Mesothelial cell of epicardium (in vitro differentiated cells): ENCODE results near the gene LTBP3. TPM values are rescaled to one million over a fixed set of nuclear protein-coding genes. Genes with fewer than 3 reads are reported as not detected.

Source experiments
- DNase-seq, 2 experiments: peaks; one replicate each; pipeline ENCODE4 v3.0.0; 2021; ENCODE audit warnings: low spot score in 2 of 2; ENCODE audit not compliant: unreplicated experiment in 2 of 2
- H3K27ac Mint-ChIP-seq: 2 replicates; pipeline ENCODE4 v1.8.0; 2021; ENCODE audit warnings: mixed read lengths
- H3K27me3 Mint-ChIP-seq: 2 replicates; pipeline ENCODE4 v1.8.0; 2021; ENCODE audit warnings: low read depth, mixed read lengths
- H3K36me3 Mint-ChIP-seq: 2 replicates; pipeline ENCODE4 v1.8.0; 2021; ENCODE audit warnings: mixed read lengths
- H3K4me1 Mint-ChIP-seq: 2 replicates; pipeline ENCODE4 v1.8.0; 2021; ENCODE audit warnings: mixed read lengths
- H3K4me3 Mint-ChIP-seq: 2 replicates; pipeline ENCODE4 v1.8.0; 2021; ENCODE audit warnings: mild to moderate bottlenecking, moderate library complexity, mixed read lengths
- H3K9me3 Mint-ChIP-seq: 2 replicates; pipeline ENCODE4 v1.8.0; 2021; ENCODE audit warnings: mixed read lengths
- CTCF ChIP-seq: fragments of 200-600 bp; sonication (generic); IDR thresholded peaks from one replicate; pipeline ENCODE4 v1.5.0; 2021; ENCODE audit warnings: antibody characterized with exemption; ENCODE audit not compliant: unreplicated experiment
- total RNA-seq: library from RNA; stranded (reverse); gene quantifications from 3 replicates; pipeline ENCODE4 v1.2.1, GENCODE V29; 2021

LTBP3 gene
- total RNA-seq, 1 donor from 2014 or later: 333 TPM

GRCh38 chr11:65491614-65492386 is 66.4 kb downstream of the LTBP3 start:
- H3K9me3 Mint-ChIP-seq: no peaks in the 10 kb centered on the region
- H3K27ac Mint-ChIP-seq: peak overlapping the region; percentile 100
- no peak for TF ChIP-seq CTCF
- H3K36me3 Mint-ChIP-seq: no peaks in the 10 kb centered on the region
- H3K4me1 Mint-ChIP-seq: peaks cover 89% of the 10 kb centered on the region
- no peak overlapping the region for H3K4me3 Mint-ChIP-seq
- no peaks in the 10 kb centered on the region for H3K27me3 Mint-ChIP-seq
- no peak for DNase-seq

- H3K4me1 Mint-ChIP-seq: peaks cover 84% of the 10 kb centered on the region
- DNase-seq: no peak
Measured at GRCh38 chr11:65491163-65491465, 67.0 kb downstream of the LTBP3 start.

GRCh38 chr11:65489706-65490320 is 68.3 kb downstream of the LTBP3 start:
- Mint-ChIP-seq H3K27ac (peak overlapping the region; percentile 100), H3K4me1 (peaks cover 87% of the 10 kb centered on the region), H3K27me3 (no peaks in the 10 kb centered on the region), H3K36me3 (no peaks in the 10 kb centered on the region), H3K9me3 (no peaks in the 10 kb centered on the region), H3K4me3 (peak overlapping the region; percentile 26)
- DNase-seq: no peak
- TF ChIP-seq CTCF: no peak

More at GRCh38 chr11:65491163-65491465, 67.0 kb downstream of the LTBP3 start:
- Mint-ChIP-seq H3K9me3 (no peaks in the 10 kb centered on the region), H3K27me3 (no peaks in the 10 kb centered on the region), H3K4me3 (no peak overlapping the region), H3K36me3 (no peaks in the 10 kb centered on the region), H3K27ac (peak overlapping the region; percentile 100)
- no peak for TF ChIP-seq CTCF

GRCh38 chr11:65489035-65489705 is 69.0 kb downstream of the LTBP3 start:
- H3K9me3 Mint-ChIP-seq: no peaks in the 10 kb centered on the region
- peaks cover 81% of the 10 kb centered on the region for H3K4me1 Mint-ChIP-seq
- peak overlapping the region; percentile 30 for H3K4me3 Mint-ChIP-seq
- H3K36me3 Mint-ChIP-seq: no peaks in the 10 kb centered on the region
- H3K27ac Mint-ChIP-seq: peak overlapping the region; percentile 100
- no peaks in the 10 kb centered on the region for H3K27me3 Mint-ChIP-seq
- DNase-seq: no peak
- TF ChIP-seq CTCF: no peak

Other genes with a start within 250 kb of the LTBP3 start
- 10.9 to 12.3 TPM (median 11.7 TPM) in 3 replicates for gene CDC42EP2, start 243.5 kb downstream of the LTBP3 start, total RNA-seq
- gene DPF2, start 224.5 kb downstream of the LTBP3 start, total RNA-seq: 80.1 to 85.3 TPM (median 81.3 TPM) in 3 replicates
- 0.49 to 0.75 TPM (median 0.60 TPM) in 3 replicates for gene TIGD3, start 203.6 kb downstream of the LTBP3 start, total RNA-seq
- 3.9 to 4.7 TPM (median 4.7 TPM) in 3 replicates for gene SLC25A45, start 175.7 kb downstream of the LTBP3 start, total RNA-seq
- gene FRMD8, start 171.7 kb downstream of the LTBP3 start, total RNA-seq: 23.5 to 26.4 TPM (median 25.0 TPM) in 3 replicates
- 236 to 269 TPM (median 246 TPM) in 3 replicates for gene NEAT1, start 135.6 kb downstream of the LTBP3 start, total RNA-seq
- 15,343 to 16,172 TPM (median 16,018 TPM) in 3 replicates for gene MALAT1, start 59.3 kb downstream of the LTBP3 start, total RNA-seq
- gene SCYL1, start 33.3 kb downstream of the LTBP3 start, total RNA-seq: 83.4 to 91.1 TPM (median 89.5 TPM) in 3 replicates
- 23.1 to 27.8 TPM (median 27.4 TPM) in 3 replicates for gene ZNRD2, start 12.1 kb upstream of the LTBP3 start, total RNA-seq
- gene FAM89B, start 14.2 kb upstream of the LTBP3 start, total RNA-seq: 56.7 to 61.5 TPM (median 57.6 TPM) in 3 replicates
- 30.4 to 35.2 TPM (median 33.8 TPM) in 3 replicates for gene EHBP1L1, start 17.7 kb upstream of the LTBP3 start, total RNA-seq
- 0.95 to 2.4 TPM (median 1.7 TPM) in 3 replicates for gene KCNK7, start 37.4 kb upstream of the LTBP3 start, total RNA-seq
- gene MAP3K11, start 55.9 kb upstream of the LTBP3 start, total RNA-seq: 46.8 to 52.0 TPM (median 47.5 TPM) in 3 replicates
- gene PCNX3, start 57.4 kb upstream of the LTBP3 start, total RNA-seq: 59.0 to 61.8 TPM (median 61.3 TPM) in 3 replicates
- gene SIPA1, start 79.7 kb upstream of the LTBP3 start, total RNA-seq: 37.1 to 42.9 TPM (median 37.5 TPM) in 3 replicates
- gene RELA, start 104.6 kb upstream of the LTBP3 start, total RNA-seq: 95.6 to 98.8 TPM (median 96.8 TPM) in 3 replicates
- 72.0 to 77.8 TPM (median 77.1 TPM) in 3 replicates for gene KAT5, start 153.9 kb upstream of the LTBP3 start, total RNA-seq
- gene RNASEH2C, start 162.4 kb upstream of the LTBP3 start, total RNA-seq: 41.8 to 45.0 TPM (median 42.4 TPM) in 3 replicates
- gene AP5B1, start 222.6 kb upstream of the LTBP3 start, total RNA-seq: 23.3 to 24.9 TPM (median 24.3 TPM) in 3 replicates
- gene OVOL1, start 228.7 kb upstream of the LTBP3 start, total RNA-seq: 3.9 to 4.7 TPM (median 4.3 TPM) in 3 replicates